Cardiac muscle cell (in vitro differentiated cells and primary cell): ENCODE data around the gene ZNF790. TPM values are rescaled to one million over a fixed set of nuclear protein-coding genes. Genes with fewer than 3 reads are reported as not detected.
A peak's percentile ranks its signal among the peaks of the same experiment; 100 is the strongest.

Experiments
- DNase-seq, 2 donors: peaks; one replicate each; pipeline versions ENCODE4 v3.0.0 to v3.0.0-alpha.2; 2010 to 2017; ENCODE audit warnings: low read depth in 1 of 2, low spot score in 1 of 2
- H3K27ac ChIP-seq: fragments of 200-600 bp; sonication (generic); 2 replicates; pipeline ENCODE4 v1.5.1; 2016
- H3K27me3 ChIP-seq: fragments of 200-600 bp; sonication (generic); 2 replicates; pipeline ENCODE4 v1.6.0; 2016; ENCODE audit warnings: control low read depth
- H3K36me3 ChIP-seq: fragments of 200-600 bp; sonication (generic); 2 replicates; pipeline ENCODE4 v1.5.1; 2016; ENCODE audit warnings: control low read depth
- H3K4me1 ChIP-seq: fragments of 200-600 bp; sonication (generic); 2 replicates; pipeline ENCODE4 v1.8.1; 2017; ENCODE audit warnings: low read depth, mild to moderate bottlenecking, mixed run types
- H3K4me3 ChIP-seq: fragments of 200-600 bp; sonication (generic); 2 replicates; pipeline ENCODE4 v1.5.1; 2016; ENCODE audit warnings: mild to moderate bottlenecking
- H3K9me3 ChIP-seq: fragments of 200-600 bp; sonication (generic); 2 replicates; pipeline ENCODE4 v1.5.1; 2017; ENCODE audit warnings: low read depth, mild to moderate bottlenecking, control low read depth
- CTCF ChIP-seq: IDR thresholded peaks from 2 replicates; pipeline ENCODE4 v1.5.1; 2012; ENCODE audit warnings: low read depth, mild to moderate bottlenecking, low read length
- polyA plus RNA-seq: library from polyadenylated mRNA; unstranded; fragments of >200 nt; fragmentation: Nextera tagmentation; extraction: Ambion mirVana; gene quantifications from 2 replicates; pipeline ENCODE4 v1.2.1, GENCODE V29; 2016
- total RNA-seq: library from RNA; depleted of rRNA; stranded (reverse); fragments of >200 nt; gene quantifications from 2 replicates; pipeline ENCODE4 v1.2.3, GENCODE V29; 2016

The ZNF790 gene
- total and polyA plus RNA-seq, 2 experiments from 2014 or later = 13.5 to 25.3 TPM

DNA sequence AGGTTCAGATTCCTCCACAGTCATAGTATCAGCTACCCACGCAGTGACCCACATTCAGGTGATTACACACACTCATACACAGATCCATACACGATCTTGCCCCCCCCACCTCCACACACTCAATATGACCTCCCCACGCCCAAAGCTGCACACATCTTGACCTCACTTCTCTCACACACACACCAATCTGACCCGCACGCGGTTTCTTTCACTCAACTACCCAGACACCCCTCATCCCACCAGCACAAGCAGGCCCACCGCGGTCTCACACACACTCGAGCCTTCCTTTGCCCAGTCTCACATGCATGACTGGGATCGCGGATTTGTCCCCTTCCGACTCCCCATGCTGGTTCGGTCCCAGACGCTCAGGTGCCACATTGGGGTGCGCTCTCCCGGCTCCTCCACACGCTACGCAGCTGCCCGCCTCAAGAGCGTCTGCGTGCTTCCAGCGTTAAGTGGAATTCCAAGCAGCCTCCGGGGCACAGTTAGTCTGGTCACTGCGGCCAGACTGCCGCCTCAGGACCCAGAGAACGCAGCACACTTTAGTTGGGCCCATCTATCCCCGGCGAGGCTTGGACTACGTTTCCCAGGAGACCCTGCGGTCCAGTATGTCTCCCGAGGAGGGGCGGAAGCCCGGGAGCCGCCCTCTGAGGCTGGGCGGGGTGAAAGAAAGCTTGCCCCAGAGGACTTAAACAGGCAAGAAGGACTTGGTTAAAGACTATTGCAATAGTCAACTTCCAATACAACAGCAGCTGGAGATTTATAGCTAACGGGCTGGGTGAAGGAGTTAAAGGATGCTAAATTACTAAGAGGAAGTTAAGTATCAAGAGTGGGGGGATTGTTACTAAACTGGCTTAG is 11.7 kb upstream of the ZNF790 start:
- peak; percentile 93 to 96 for DNase-seq
- TF ChIP-seq CTCF = no peak
- H3K4me1 ChIP-seq = peaks cover 5% of the 10 kb centered on the region
- no peaks in the 10 kb centered on the region for H3K9me3 ChIP-seq
- peak overlapping the region; percentile 46 for H3K4me3 ChIP-seq
- H3K36me3 ChIP-seq = no peaks in the 10 kb centered on the region
- H3K27me3 ChIP-seq = no peaks in the 10 kb centered on the region
- H3K27ac ChIP-seq = peak overlapping the region; percentile 81

- no peak for DNase-seq
Measured at GRCh38 chr19:36847968-36848367, 9.8 kb upstream of the ZNF790 start.

DNA sequence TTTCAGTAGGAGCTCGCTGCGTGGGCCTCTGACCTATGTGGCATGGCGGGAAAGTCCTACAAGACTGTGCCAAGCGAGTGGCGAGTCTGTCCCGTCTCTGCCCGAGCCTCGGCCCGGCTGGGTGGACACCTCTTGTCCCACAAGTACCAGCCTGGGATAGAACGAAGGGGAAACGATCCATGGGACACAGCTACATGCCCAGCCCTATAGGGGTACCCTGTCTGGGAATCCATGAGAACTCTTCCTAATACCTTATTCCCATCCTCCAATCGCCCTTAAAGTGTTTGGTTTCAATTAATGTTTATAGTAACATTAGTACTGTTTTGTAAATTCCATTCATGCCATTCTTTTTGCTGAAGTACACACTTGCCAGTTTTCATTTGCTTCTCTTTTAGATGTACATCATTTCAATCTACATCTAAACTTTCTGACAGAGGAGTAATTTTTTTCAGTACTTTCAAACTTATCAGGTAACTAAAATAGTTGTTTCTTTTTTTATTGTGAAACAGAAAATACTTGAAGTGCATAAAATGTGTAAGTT is 667 bp upstream of the ZNF790 start:
- TF ChIP-seq CTCF = no peak
- H3K36me3 ChIP-seq = no peaks in the 10 kb centered on the region
- no peak for DNase-seq
- H3K27me3 ChIP-seq = no peaks in the 10 kb centered on the region
- no peaks in the 10 kb centered on the region for H3K4me1 ChIP-seq
- H3K4me3 ChIP-seq = peak overlapping the region; percentile 79
- H3K9me3 ChIP-seq = no peaks in the 10 kb centered on the region
- H3K27ac ChIP-seq = peak overlapping the region; percentile 97

More at GRCh38 chr19:36847968-36848367, 9.8 kb upstream of the ZNF790 start:
- no peaks in the 10 kb centered on the region for H3K36me3 ChIP-seq
- H3K27ac ChIP-seq = no peak overlapping the region
- no peak for TF ChIP-seq CTCF
- peaks cover 5% of the 10 kb centered on the region for H3K4me1 ChIP-seq
- no peaks in the 10 kb centered on the region for H3K27me3 ChIP-seq
- no peak overlapping the region for H3K4me3 ChIP-seq
- H3K9me3 ChIP-seq = no peaks in the 10 kb centered on the region

DNA sequence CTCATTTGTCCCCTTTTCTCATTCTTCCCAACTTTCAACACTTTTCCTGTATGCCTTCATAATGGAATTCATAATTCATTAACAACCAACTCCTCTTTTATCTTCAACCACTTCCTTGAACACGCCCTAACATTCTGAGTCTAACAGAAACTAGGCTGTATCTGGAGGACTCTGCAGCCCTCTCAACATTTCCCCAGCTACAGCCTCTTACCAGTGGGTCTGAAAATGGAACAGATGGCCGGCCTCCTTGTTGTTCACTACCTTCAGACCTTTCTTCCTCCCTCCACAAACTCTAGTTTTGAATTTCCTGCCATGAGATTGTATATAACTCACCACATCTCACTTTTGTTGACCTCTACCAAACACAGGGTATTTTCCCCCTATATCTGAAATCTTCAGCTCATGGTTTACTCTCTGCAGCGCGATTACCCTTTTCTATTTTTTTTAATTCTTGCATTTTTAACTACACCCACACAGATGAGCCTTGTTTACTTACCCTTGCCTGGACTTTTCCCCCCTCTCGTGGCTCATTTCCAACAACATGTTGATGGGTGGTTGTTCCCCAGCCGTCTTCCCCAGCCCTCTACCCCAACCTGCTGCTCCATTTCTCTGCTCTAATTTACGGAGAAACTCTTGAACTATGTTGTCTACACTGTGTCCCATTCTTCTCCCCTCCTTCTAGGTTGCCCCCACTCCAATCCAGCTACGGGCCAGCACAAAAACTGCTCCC is 846 bp downstream of the ZNF790 start:
- Histone ChIP-seq H3K36me3 (no peaks in the 10 kb centered on the region), H3K4me1 (no peaks in the 10 kb centered on the region), H3K27ac (peak overlapping the region; percentile 97), H3K4me3 (peak overlapping the region; percentile 79), H3K27me3 (no peaks in the 10 kb centered on the region), H3K9me3 (no peaks in the 10 kb centered on the region)
- no peak for TF ChIP-seq CTCF
- peak; percentile 6 to 8 for DNase-seq

GRCh38 chr19:36833430-36833829 is 4.8 kb downstream of the ZNF790 start:
- Histone ChIP-seq H3K27me3 (no peaks in the 10 kb centered on the region), H3K4me1 (no peaks in the 10 kb centered on the region), H3K9me3 (no peaks in the 10 kb centered on the region), H3K36me3 (no peaks in the 10 kb centered on the region), H3K27ac (no peak overlapping the region), H3K4me3 (no peak overlapping the region)
- DNase-seq = no peak
- no peak for TF ChIP-seq CTCF
